SK-N-SH (cell line): ENCODE data around the gene PTRH2.

Experiments used
- CTCF ChIP-seq: fragments of 200-600 bp; sonication (generic); IDR thresholded peaks from 2 replicates; pipeline ENCODE4 v1.6.1; 2017; ENCODE audit warnings: antibody characterized with exemption, mild to moderate bottlenecking, moderate library complexity
- GABPA ChIP-seq: IDR thresholded peaks from 2 replicates; pipeline ENCODE4 v1.4.0; 2012; ENCODE audit warnings: low read depth, mild to moderate bottlenecking
- NRF1 ChIP-seq: IDR thresholded peaks from 2 replicates; pipeline ENCODE4 v1.6.1; 2012; ENCODE audit warnings: low read depth, mild to moderate bottlenecking, low read length
- POLR2AphosphoS5 ChIP-seq: IDR thresholded peaks from 2 replicates; pipeline ENCODE4 v1.6.1; 2012; ENCODE audit warnings: low read depth, low read length
- RFX5 ChIP-seq: IDR thresholded peaks from 2 replicates; pipeline ENCODE4 v1.6.1; 2012; ENCODE audit warnings: mild to moderate bottlenecking, improper control_type of control experiment, low read length
- USF2 ChIP-seq: fragments of 150-350 bp; IDR thresholded peaks from 2 replicates; pipeline ENCODE4 v1.6.1; 2017; ENCODE audit warnings: antibody characterized with exemption, low read length, low read depth, borderline replicate concordance

GRCh38 chr17:59725691-59726090 is 18.5 kb upstream of the PTRH2 start:
- TF ChIP-seq GABPA = no peak
- TF ChIP-seq POLR2AphosphoS5 = no peak
- no peak for TF ChIP-seq CTCF
- TF ChIP-seq NRF1 = no peak
- TF ChIP-seq USF2 = no peak
- no peak for TF ChIP-seq RFX5
